ENCODE data around the gene ATP23. TPM values are rescaled to one million over a fixed set of nuclear protein-coding genes. Genes with fewer than 3 reads are reported as not detected.

ATP23 gene
- total RNA-seq, 1 experiment from 2014 or later, result 11.2 TPM

DNA sequence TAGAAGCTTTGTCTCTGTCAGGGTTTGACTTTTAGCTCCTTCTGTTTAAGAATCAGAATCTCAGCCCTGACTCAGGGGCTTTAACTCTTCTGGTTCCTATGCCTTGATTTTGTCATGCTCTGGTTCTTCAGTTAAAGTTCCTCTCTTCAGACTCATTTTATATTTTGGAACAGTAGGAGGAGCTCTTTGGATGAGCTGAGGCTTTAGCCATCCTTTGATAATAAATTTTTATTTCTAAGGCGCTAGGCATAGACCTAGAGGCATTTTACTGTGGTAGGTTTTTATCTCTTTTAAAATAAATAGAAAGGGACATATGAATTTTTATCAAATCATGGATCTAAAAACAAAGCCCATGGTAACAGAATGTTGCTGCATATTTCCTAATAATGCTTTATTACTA lies 51.7 kb downstream of the ATP23 start:
- Histone ChIP-seq H3K4me3 (no peak overlapping the region), H3K27me3 (no peaks in the 10 kb centered on the region), H3K36me3 (no peaks in the 10 kb centered on the region), H3K9me3 (peaks cover 20% of the 10 kb centered on the region)
- no peak for DNase-seq

DNA sequence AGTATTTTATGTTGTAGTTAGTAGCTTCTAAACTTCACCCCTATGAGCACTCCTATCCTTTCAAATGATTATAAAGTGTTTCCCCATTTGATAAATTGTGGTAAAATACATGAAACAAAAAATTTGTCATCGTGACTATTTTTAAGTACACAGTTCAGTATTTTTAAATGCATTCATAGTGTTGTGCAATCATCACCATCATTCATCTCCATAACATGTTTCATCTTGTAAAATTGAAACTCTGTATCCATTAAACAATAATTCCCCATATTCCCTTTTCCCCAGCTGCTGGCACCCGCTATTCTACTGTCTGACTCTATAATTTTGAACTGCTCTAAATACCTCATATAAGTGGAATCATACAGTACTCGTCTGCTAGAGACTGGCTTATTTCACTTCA lies 52.5 kb downstream of the ATP23 start:
- DNase-seq, result no peak
- Histone ChIP-seq H3K9me3 (peaks cover 20% of the 10 kb centered on the region), H3K4me3 (no peak overlapping the region), H3K27me3 (no peaks in the 10 kb centered on the region), H3K36me3 (no peaks in the 10 kb centered on the region)

DNA sequence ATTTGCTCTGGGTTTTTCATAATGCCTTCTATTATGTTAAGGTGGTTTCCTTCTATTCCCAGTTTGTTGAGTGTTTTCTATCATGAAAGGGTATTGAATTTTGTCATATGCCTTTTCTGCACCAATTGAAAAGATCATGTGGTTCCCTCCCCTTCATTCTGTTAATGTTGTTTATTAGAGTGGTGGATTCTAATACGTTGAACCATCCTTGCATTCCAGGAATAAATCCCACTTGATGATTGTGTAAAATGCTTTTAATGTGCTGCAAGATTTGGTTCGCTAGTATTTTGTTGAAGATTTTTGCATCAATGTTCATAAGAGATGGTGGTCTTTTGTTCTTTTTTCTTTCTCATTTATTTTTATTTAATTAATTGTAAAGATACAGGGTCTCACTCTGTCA lies 55.2 kb downstream of the ATP23 start:
- no peaks in the 10 kb centered on the region for H3K36me3 ChIP-seq
- H3K27me3 ChIP-seq, result no peaks in the 10 kb centered on the region
- no peak overlapping the region for H3K4me3 ChIP-seq
- peaks cover 28% of the 10 kb centered on the region for H3K9me3 ChIP-seq
- DNase-seq, result no peak

DNA sequence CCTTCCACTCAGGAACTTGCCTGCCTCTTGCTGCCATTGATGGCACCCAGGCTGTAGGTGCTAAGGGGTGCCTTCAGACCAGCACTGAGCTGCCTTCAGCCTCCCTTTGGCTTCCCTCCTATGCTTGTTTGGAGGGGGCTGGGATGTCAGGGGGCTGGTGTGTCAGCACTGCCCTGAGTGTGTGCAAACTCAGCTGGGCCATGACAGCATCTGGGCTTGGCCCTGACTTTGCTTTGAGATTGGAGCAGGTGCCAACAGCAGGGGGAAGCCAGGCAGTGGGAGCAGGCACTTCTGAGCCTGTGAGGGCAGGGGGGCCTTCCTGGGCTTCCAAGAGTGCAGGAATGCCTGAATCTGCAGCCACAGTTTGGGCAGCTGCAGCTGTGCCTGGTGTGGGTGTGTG lies 56.9 kb downstream of the ATP23 start:
- Histone ChIP-seq H3K36me3 (no peaks in the 10 kb centered on the region), H3K9me3 (peaks cover 28% of the 10 kb centered on the region), H3K4me3 (no peak overlapping the region), H3K27me3 (no peaks in the 10 kb centered on the region)
- no peak for DNase-seq

DNA sequence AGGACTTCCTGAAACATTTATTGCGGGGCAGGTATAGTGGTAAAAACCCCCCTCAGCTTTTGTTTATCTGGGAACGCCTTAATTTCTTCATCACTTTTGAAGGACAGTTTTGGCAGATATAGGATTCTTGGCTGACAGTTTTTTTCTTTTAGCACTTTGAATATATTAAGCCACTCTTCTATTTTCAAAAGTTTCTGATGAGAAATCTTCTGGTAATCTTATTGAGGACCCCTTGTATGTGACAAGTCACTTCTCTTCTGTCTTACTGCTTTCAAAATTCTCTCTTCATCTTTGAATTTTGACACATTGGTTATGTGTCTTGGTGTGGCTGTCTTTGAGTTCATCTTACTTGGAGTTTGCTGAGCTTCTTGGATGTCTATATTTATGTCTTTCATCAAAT lies 59.1 kb downstream of the ATP23 start:
- Histone ChIP-seq H3K9me3 (peaks cover 21% of the 10 kb centered on the region), H3K27me3 (no peaks in the 10 kb centered on the region), H3K4me3 (no peak overlapping the region), H3K36me3 (no peaks in the 10 kb centered on the region)
- DNase-seq, result no peak

DNA sequence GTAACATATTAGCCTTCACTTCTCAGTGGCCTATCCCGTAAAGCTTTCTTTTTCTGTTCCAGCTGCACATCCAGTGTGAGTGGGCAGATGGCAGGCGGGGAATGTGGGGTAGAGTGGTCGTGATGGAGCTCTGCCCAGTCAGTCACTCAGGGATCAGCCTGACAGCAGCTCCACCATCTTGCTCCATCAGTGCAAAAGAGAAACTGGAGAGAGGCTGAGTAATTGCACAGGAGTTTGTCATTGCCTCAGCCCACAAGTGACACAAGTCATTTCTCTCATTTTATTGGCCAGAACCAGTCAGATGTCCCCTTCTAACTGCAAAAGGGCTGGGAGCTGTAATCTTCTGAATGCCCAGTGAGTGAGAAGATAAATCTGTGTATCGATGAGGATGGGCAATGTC lies 66.5 kb downstream of the ATP23 start:
- Histone ChIP-seq H3K36me3 (no peaks in the 10 kb centered on the region), H3K4me3 (no peak overlapping the region), H3K9me3 (no peaks in the 10 kb centered on the region), H3K27me3 (no peaks in the 10 kb centered on the region)
- no peak for DNase-seq

DNA sequence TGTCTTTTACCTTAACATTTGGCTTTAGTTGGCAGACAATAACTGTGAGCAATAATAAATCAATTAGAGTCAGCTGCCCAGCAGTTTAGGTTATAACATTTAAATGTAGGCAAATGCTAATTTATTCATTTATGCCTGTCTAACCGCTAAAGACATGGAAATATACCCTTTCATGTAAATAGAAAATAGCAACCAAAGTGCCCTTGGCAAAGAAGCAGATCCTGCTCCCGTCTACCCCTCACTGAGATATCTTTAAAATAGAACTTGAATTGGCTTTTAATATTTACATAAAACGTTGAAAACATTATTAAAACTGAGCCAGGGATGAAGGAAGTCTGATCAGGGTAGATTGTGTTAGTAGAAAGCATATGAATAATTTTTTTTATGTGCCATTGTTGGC lies 67.3 kb downstream of the ATP23 start:
- DNase-seq, result no peak
- Histone ChIP-seq H3K36me3 (no peaks in the 10 kb centered on the region), H3K27me3 (no peaks in the 10 kb centered on the region), H3K9me3 (no peaks in the 10 kb centered on the region), H3K4me3 (no peak overlapping the region)

Other genes with a start within 250 kb of the ATP23 start
- gene OS9, start 247.4 kb upstream of the ATP23 start, total RNA-seq (2014; rRNA removed; shearing (Covaris generic); ENCODE audit: low replicate concordance), result 139 and 347 TPM in 2 replicates
- not detected in 2 replicates for gene AGAP2, start 202.8 kb upstream of the ATP23 start, total RNA-seq (2014; rRNA removed; shearing (Covaris generic); ENCODE audit: low replicate concordance)
- 21.2 and 24.3 TPM in 2 replicates for gene TSPAN31, start 196.5 kb upstream of the ATP23 start, total RNA-seq (2014; rRNA removed; shearing (Covaris generic); ENCODE audit: low replicate concordance)
- 457 and 516 TPM in 2 replicates for gene CDK4, start 189.3 kb upstream of the ATP23 start, total RNA-seq (2014; rRNA removed; shearing (Covaris generic); ENCODE audit: low replicate concordance)
- 2.4 and 4.9 TPM in 2 replicates for gene MARCHF9, start 186.5 kb upstream of the ATP23 start, total RNA-seq (2014; rRNA removed; shearing (Covaris generic); ENCODE audit: low replicate concordance)
- gene CYP27B1, start 174.5 kb upstream of the ATP23 start, total RNA-seq (2014; rRNA removed; shearing (Covaris generic); ENCODE audit: low replicate concordance), result not detected in 2 replicates
- 10.0 and 33.6 TPM in 2 replicates for gene METTL1, start 169.5 kb upstream of the ATP23 start, total RNA-seq (2014; rRNA removed; shearing (Covaris generic); ENCODE audit: low replicate concordance)
- gene EEF1AKMT3, start 169.0 kb upstream of the ATP23 start, total RNA-seq (2014; rRNA removed; shearing (Covaris generic); ENCODE audit: low replicate concordance), result 4.2 and 20.9 TPM in 2 replicates
- 30.4 and 45.4 TPM in 2 replicates for gene TSFM, start 158.8 kb upstream of the ATP23 start, total RNA-seq (2014; rRNA removed; shearing (Covaris generic); ENCODE audit: low replicate concordance)
- 2.5 TPM in 1 of 2 replicates, not detected in the other for gene AVIL, start 122.8 kb upstream of the ATP23 start, total RNA-seq (2014; rRNA removed; shearing (Covaris generic); ENCODE audit: low replicate concordance)
- gene CTDSP2, start 94.8 kb upstream of the ATP23 start, total RNA-seq (2014; rRNA removed; shearing (Covaris generic); ENCODE audit: low replicate concordance), result 73.2 and 73.3 TPM in 2 replicates

Measured in MG63 (cell line).